DOHH2 (cell line): ENCODE data around the gene HYAL2.
A peak's percentile ranks its signal among the peaks of the same experiment; 100 is the strongest.

Experiments
- H3F3A ChIP-seq: fragments of 200-600 bp; sonication (generic), shearing (Covaris generic); 2 replicates; pipeline ENCODE4 v1.6.0; 2016; ENCODE audit warnings: antibody characterized with exemption, mild to moderate bottlenecking; ENCODE audit not compliant: control insufficient read depth, insufficient read depth
- H3K27ac ChIP-seq: fragments of 200-600 bp; sonication (generic); 2 replicates; pipeline ENCODE4 v1.5.1; 2014; ENCODE audit warnings: low read depth, mild to moderate bottlenecking, low read length, moderate library complexity
- H3K27me3 ChIP-seq: fragments of 200-600 bp; sonication (generic); 2 replicates; pipeline ENCODE4 v1.6.1; 2014; ENCODE audit warnings: mild to moderate bottlenecking, low read length, mixed read lengths; ENCODE audit not compliant: control insufficient read depth
- H3K36me3 ChIP-seq: fragments of 200-600 bp; sonication (generic); 2 replicates; pipeline ENCODE4 v1.6.1; 2014; ENCODE audit warnings: mild to moderate bottlenecking, low read length, moderate library complexity, mixed read lengths; ENCODE audit not compliant: control insufficient read depth
- H3K4me1 ChIP-seq: fragments of 200-600 bp; sonication (generic); 2 replicates; pipeline ENCODE4 v1.6.1; 2014; ENCODE audit warnings: mild to moderate bottlenecking, low read length, mixed read lengths; ENCODE audit not compliant: control insufficient read depth
- H3K4me2 ChIP-seq: fragments of 200-600 bp; sonication (generic); 2 replicates; pipeline ENCODE4 v1.6.0; 2014; ENCODE audit warnings: mild to moderate bottlenecking, low read length, moderate library complexity
- H3K4me3 ChIP-seq: fragments of 200-600 bp; sonication (generic); 2 replicates; pipeline ENCODE4 v1.5.1; 2014; ENCODE audit warnings: mild to moderate bottlenecking, low read length, mixed read lengths
- H3K79me2 ChIP-seq: fragments of 200-600 bp; sonication (generic); 2 replicates; pipeline ENCODE4 v1.6.1; 2014; ENCODE audit warnings: mild to moderate bottlenecking, low read length, mixed read lengths; ENCODE audit not compliant: control insufficient read depth
- H3K9me2 ChIP-seq: fragments of 200-600 bp; sonication (generic); replicated peaks from 2 replicates; pipeline ENCODE4 v1.6.1; 2014; ENCODE audit warnings: mild to moderate bottlenecking, low read length, mixed read lengths; ENCODE audit not compliant: control insufficient read depth
- H3K9me3 ChIP-seq: fragments of 200-600 bp; sonication (generic); 2 replicates; pipeline ENCODE4 v1.6.1; 2014; ENCODE audit warnings: antibody characterized with exemption, low read length, mixed read lengths; ENCODE audit not compliant: control insufficient read depth, insufficient read depth
- H4K20me1 ChIP-seq: fragments of 200-600 bp; sonication (generic); 2 replicates; pipeline ENCODE4 v1.6.0; 2014; ENCODE audit warnings: low read depth, mild to moderate bottlenecking, antibody characterized with exemption, low read length, moderate library complexity; ENCODE audit not compliant: control insufficient read depth, insufficient read depth
- EZH2phosphoT487 ChIP-seq: fragments of 200-600 bp; sonication (generic); IDR thresholded peaks from 2 replicates; pipeline ENCODE4 v1.6.1; 2017; ENCODE audit warnings: borderline replicate concordance, mild to moderate bottlenecking, antibody characterized with exemption, low read length, moderate library complexity, mixed read lengths
- TF ChIP-seq, protein P1 (sequence below): fragments of 200-600 bp; sonication (generic); IDR thresholded peaks from one replicate; pipeline ENCODE4 v1.5.1; 2014; ENCODE audit warnings: antibody characterized with exemption, mild to moderate bottlenecking, low read depth, low read length; ENCODE audit not compliant: poor library complexity, severe bottlenecking

The HYAL2 gene

DNA sequence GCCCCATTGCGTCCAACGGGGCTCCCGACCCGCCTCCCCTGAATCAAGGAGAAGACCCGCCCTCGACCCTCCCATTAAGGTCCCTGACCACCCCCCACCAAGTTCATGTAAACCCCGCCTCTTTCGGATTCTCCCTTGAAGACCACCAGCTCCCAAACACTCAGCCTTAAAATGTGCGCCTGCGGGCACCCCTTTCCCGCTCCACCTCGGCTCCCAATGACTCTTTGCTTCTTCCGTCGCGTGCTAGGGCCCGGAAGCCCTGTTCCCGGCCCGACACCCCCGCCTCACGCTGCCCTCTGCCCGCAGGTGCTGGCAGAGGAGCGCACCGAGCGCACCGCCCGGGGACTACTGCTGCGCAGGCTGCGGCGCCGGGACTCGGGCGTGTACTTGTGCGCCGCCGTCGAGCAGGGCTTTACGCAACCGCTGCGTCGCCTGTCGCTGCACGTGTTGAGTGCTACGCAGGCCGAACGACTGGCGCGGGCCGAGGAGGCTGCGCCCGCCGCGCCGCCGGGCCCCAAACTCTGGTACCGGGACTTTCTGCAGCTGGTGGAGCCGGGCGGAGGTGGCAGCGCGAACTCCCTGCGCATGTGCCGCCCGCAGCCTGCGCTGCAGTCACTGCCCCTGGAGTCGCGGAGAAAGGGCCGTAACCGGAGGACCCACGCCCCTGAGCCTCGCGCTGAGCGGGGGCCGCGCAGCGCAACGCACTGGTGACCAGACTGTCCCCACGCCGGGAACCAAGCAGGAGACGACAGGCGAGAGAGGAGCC lies 46.4 kb downstream of the HYAL2 start:
- Histone ChIP-seq H3K4me2 (no peak overlapping the region), H3K9me2 (no peaks in the 10 kb centered on the region), H3K9me3 (no peaks in the 10 kb centered on the region), H3K4me3 (no peak overlapping the region), H3K27me3 (peaks cover 40% of the 10 kb centered on the region), H3K4me1 (peaks cover 19% of the 10 kb centered on the region), H3K79me2 (no peaks in the 10 kb centered on the region), H3F3A (no peaks in the 10 kb centered on the region), H4K20me1 (no peaks in the 10 kb centered on the region), H3K27ac (no peak overlapping the region), H3K36me3 (no peaks in the 10 kb centered on the region)
- TF ChIP-seq, protein P1, sequence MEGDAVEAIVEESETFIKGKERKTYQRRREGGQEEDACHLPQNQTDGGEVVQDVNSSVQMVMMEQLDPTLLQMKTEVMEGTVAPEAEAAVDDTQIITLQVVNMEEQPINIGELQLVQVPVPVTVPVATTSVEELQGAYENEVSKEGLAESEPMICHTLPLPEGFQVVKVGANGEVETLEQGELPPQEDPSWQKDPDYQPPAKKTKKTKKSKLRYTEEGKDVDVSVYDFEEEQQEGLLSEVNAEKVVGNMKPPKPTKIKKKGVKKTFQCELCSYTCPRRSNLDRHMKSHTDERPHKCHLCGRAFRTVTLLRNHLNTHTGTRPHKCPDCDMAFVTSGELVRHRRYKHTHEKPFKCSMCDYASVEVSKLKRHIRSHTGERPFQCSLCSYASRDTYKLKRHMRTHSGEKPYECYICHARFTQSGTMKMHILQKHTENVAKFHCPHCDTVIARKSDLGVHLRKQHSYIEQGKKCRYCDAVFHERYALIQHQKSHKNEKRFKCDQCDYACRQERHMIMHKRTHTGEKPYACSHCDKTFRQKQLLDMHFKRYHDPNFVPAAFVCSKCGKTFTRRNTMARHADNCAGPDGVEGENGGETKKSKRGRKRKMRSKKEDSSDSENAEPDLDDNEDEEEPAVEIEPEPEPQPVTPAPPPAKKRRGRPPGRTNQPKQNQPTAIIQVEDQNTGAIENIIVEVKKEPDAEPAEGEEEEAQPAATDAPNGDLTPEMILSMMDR = no peak
- no peak for TF ChIP-seq EZH2phosphoT487

- H3K4me2 ChIP-seq = no peak overlapping the region
- no peaks in the 10 kb centered on the region for H3K36me3 ChIP-seq
- H3K79me2 ChIP-seq = no peaks in the 10 kb centered on the region
- peaks cover 40% of the 10 kb centered on the region for H3K27me3 ChIP-seq
- no peaks in the 10 kb centered on the region for H3F3A ChIP-seq
- H3K9me3 ChIP-seq = no peaks in the 10 kb centered on the region
- no peaks in the 10 kb centered on the region for H3K9me2 ChIP-seq
- no peak overlapping the region for H3K27ac ChIP-seq
- TF ChIP-seq, protein P1 = no peak
- no peak for TF ChIP-seq EZH2phosphoT487
- no peak overlapping the region for H3K4me3 ChIP-seq
- peaks cover 15% of the 10 kb centered on the region for H3K4me1 ChIP-seq
- no peaks in the 10 kb centered on the region for H4K20me1 ChIP-seq
Observed at GRCh38 chr3:50275141-50275995, 47.2 kb downstream of the HYAL2 start.

GRCh38 chr3:50274371-50275104 lies 48.0 kb downstream of the HYAL2 start:
- Histone ChIP-seq H3K9me2 (no peaks in the 10 kb centered on the region), H3K79me2 (no peaks in the 10 kb centered on the region), H3K27ac (no peak overlapping the region), H3K4me2 (no peak overlapping the region), H3K9me3 (no peaks in the 10 kb centered on the region), H3F3A (no peaks in the 10 kb centered on the region), H4K20me1 (no peaks in the 10 kb centered on the region), H3K36me3 (no peaks in the 10 kb centered on the region), H3K4me3 (no peak overlapping the region), H3K27me3 (peaks cover 43% of the 10 kb centered on the region), H3K4me1 (peaks cover 13% of the 10 kb centered on the region)
- no peak for TF ChIP-seq EZH2phosphoT487
- TF ChIP-seq, protein P1 = peak; percentile 98
